ENCODE data around the gene UBR3.

The UBR3 gene

DNA sequence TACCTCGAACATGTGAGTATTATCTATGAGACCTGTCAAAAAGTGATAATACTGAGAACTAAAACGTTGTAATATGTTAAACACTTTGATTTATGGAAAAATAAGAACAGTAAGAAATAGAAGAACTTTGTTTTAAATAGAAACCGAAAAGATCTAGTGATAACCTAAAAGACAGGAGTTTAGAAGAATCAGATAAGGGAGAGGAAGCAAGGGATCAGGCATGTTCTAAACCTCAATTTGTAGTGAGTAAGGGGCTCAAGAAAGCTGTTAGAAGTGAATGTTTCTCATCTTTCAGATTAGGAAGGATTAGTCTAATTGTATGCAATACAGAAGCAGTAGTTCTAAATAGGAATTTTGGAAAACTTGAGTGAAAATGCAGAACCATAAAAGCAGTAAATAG lies 182.0 kb downstream of the UBR3 start:
- DNase-seq: no peak

DNA sequence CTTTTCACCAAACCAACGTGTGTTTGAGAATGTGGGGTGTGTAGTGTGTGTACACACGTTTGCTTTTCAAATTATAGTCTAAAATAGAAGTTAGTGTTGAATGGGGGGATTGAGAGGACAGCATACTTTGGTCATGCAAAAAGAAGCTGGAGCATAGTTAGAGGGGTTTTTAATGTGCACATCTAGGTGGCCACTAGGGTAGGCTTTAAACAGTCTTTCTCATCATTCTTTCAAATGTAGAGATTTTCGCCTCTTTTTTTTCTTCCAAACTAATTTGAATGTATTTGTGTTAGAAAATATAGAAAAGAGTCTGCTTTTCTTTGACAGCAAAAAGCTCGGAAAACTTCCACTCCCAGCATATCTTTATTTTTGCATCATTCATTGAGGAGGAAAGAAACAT lies 185.5 kb downstream of the UBR3 start:
- no peak for DNase-seq

DNA sequence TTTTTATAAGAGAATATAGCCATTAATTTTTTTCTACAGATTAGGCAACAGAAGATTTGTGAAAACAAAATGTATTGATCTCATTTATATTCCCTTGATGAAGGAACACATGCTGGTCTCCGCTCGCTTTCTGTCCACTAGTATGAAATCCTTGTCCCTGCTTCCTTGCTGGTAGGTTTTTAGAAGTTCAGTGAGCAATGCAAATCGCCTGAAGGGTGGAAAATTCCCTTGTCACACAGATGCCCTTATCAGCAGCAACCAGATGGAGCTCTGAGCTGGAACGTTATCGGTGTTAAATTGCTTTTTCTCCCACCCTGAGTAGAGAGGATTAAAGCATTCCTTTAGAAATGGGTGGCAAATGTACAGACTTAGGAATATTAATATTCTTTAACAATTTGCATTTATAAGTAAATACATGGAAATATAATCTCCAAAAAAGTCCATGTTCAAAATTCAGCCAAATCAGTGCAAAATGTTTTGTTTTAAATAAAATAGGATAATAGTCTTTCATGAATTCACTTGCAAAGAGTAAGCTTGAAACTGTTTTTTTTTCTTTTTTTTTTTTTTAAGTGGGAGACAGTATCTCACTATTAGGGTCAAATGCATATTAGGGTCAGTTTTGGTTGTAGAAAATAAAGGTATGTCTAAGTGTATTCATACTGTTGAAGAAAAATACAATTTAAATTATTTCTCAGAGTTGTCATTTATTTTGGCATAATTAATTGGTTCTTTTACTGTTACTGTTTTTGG lies 186.7 kb downstream of the UBR3 start:
- DNase-seq: no peak

DNA sequence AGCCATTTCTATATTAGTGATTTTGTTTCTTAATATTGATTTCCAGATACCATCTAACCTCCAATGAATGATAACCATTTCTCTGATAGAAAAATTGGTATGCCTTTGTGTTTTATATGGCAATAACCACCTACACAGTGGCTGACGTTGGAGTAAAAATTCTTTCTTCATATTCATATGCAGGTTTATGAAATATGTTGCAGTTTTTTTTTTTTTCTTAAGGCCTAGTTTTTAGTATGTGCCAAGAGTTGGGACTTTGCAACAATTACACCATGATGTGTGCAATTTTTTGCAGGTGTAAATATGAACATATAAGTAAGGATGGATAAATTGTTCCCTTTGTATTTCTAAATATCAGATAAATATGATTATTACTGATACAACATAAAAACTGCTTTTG lies 187.5 kb downstream of the UBR3 start:
- DNase-seq: no peak

DNA sequence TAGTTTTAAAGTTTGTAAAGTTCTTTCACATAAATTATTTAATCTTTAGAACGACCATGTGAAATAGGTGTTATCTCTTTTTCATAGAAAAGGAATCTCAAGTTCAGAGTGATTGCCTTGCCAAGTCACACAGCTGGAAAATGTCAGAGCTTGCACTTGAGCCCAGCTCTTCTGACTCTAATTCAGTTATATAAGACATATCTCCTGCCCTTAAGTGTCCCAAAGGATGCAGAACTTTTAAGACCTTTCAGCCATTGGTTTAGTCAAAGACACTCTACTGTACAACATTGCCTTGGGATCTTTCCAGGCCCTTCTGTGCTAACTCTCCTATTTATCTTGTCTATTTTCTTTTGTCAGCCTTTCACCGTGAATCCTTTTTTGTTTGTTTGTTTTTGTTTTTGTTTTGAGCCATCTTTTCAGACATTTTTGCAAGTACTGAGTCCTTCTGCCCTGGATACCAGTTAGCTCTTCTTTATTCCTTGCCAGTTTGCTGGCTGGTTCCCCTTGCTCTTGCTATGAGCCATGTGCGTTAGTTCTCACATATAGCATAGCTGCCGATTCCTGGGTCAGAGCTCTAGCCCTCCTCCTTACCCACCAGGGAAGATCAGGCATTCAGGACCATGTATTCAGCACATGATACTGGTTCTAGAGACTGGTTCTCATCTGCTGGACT lies 190.7 kb downstream of the UBR3 start:
- DNase-seq: no peak

DNA sequence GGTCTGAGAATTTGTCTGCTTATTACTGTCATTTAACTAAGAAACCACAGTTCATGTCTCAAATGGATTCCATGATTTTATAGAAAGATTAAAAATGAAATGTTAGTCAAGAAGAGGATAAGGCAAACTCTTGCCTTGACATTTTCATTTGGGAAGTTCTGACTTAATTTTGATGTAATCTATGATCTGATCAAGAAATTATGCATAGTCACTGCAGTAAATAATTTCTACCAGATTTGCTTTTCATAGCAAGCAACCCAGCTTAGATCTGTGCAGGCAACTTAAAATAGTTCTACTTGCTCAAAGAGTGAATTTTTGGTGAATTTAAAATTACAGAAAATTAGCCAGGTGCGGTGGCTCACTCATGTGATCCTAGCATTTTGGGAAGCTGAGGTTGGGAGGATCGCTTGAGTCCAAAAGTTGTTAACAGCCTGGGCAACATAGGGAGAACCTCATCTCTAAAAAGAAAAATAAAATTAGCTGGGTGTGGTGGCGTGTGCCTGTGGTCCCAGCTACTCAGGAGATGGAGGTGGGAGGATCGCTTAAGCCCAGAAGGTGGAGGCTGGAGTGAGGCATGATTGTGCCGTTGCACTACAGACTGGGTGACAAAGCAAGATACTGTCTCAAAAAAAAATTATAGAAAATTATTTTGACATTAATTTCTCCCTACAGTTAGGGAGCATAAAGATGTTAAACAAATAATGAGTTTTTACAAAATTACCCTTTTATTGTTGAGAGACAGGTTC lies 192.0 kb downstream of the UBR3 start:
- no peak for DNase-seq

DNA sequence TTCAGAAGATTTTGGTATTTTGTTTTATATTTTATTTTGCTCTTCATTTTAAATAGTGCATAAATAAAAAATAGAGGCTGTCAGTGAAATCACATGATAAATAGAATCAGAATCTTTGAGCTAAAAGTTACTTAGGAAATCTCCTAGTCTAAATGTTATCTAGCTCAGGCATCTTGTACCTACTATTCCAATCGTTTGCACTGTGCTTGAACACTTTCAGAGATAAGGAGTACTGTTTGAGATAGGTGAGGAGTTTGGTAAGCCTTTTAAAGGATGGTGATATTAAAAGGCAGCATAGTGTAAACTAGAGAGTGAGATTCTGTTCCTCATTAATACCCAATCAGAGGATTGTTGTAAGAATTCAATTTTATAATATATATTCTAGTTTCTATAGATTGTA lies 193.5 kb downstream of the UBR3 start:
- DNase-seq: no peak

DNA sequence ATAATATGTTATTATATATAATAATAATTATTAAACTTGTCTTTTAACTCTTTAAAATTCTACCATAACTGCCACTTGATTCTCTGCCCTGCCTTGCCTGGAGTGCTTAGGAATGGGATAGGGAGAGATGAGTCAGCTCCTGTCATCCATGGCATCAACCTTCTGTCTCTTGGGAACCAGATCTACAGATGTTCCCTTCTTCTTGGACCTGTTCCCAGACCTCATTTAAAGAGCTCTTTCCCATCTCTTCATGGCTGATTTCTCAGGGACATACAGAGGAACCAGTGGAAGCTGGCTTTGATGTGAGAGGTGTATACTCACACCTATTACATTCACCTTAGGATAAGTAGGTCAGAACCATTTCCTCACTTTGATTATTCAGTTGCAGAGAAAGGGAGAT lies 195.4 kb downstream of the UBR3 start:
- no peak for DNase-seq

DNA sequence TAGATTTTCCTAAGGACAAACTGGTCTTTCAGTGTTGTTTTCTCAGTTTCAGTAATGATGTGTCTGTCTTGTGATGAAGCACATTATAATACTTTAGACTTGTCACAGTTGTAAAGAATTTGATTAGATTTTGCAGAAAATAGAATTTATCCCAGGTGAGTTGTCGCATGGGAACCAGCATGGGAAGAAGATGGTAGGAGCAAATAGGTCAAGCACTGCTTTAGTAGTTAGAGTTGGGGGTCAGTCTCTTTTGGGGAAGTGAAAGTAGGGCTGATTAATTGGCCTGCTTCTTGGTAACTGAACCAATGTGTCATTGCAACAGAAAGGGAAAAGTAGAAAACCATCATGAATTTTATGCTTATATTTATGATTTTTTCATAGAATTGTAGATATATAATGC lies 197.5 kb downstream of the UBR3 start:
- no peak for DNase-seq

DNA sequence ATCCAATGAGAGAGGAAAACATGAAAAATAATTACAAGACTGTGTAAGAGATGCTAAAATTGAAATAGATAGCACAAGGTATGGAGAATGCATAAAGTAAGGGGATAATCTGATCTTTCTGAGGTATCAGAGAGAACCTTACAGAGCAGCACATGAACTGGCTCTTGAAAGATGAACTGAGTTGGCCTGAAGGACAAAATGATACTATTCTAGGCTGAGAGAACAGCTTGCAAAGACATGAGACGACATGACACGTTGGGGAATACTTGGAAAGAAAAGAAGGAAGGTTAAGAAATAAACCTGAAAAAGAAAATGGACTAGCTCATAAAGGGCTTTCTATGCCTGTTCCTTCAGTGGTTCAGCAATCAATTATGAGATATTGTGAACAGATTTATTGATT lies 198.0 kb downstream of the UBR3 start:
- no peak for DNase-seq

DNA sequence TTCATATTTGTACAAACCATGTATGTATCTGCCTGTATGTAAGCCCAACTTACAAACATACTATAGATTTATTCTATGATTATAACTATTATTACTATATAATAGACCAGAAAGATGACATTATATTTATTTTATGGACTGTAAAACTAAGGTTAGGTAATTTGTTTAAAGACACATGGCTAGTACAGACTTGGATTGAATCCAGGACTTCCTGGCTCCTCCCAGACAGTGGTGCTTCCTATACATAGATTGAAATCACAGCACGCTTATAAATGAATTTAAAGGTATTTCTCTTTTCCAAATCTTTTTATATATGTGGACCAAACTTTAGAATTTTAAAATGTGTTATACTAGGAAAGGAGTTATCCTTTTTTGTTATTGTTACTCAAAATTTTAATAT lies 199.1 kb downstream of the UBR3 start:
- DNase-seq: no peak

DNA sequence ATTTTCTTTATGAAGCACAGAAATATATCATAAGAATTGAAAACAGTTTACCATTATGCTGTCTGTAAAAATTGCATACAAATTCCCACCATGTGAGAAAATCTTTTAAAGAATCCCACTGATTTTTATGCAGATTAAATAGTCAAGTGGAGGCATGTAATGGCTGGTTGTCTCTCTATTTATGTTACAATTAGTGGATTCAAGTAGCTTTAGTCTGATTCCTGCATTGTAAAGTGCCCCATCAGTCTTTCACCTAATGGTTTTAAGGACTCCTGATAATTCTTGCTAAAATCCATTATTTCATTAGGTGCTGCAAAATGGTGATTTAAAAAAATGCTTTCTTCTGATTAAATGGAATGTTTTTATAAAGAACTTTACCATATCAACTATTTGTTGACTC lies 202.3 kb downstream of the UBR3 start:
- DNase-seq: no peak

DNA sequence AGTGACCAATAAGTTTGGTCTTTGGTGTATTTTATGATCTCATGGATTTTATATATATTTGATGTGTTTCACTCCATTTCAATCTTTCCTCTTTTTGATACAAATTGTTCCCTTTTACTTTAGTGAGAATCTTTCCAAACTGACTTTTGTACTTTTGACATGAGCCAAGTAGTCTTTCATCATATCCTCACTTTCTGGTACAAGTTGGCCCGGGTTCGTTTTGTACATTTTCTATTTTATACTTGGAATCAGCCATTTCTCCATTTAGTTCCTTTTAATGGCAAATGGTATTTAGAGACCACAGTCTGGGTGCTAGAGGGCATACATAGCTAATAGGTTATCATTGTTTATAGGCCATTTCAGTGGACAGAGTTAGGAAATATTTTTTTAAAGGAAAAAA lies 202.8 kb downstream of the UBR3 start:
- DNase-seq: no peak

DNA sequence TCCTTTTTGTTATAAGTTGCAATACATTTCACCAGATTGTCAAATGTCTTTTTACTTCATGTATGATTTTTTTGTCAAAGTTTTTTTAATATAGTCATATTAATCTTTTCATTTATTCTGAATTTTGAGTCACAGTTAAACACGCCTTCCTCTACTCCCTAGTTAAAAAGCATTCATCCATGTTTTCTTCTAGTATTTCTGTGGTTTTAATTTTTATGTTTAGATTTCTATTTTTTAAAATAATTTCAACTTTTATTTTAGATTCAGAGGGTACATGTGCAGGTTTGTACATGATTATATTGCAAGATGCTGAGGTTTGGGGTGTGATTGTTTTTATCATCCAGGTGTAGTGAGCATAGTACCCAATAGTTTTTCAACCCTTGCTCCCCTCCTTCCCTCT lies 204.0 kb downstream of the UBR3 start:
- no peak for DNase-seq

DNA sequence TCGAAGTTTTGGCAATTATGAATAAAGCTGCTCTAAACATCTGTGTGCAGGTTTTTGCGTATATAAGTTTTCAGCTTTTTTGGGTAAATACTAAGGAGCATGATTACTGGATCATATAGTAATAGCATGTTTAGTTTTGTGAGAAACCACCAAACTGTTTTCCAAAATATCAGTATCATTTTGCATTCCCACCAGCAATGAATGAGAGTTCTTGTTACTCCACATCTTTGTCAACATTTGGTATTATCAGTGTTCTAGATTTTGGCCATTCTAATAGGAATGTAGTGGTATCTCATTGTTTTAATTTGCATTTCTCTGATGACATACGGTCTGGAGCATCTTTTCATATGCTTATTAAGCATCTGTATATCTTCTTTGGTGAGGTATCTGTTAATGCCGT lies 207.3 kb downstream of the UBR3 start:
- DNase-seq: no peak

DNA sequence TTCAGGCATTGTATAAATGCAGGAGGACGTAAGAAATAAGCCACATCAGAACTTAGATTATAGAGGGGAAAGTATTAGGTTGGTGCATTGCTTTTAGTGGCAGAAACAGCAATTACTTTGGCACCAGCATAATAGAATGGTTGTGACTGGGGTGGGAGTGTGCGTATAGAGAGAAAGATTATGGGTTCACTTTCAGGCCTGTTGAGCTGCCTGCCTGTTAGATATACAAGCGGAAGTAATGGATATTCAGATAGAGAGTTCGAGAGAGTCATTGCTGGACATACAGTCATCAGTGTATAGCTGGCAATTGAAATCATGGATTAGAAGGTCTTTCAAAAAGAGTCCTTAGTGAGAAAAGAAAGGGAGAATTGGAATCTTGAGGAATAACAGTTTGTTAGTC lies 211.5 kb downstream of the UBR3 start:
- DNase-seq: no peak

DNA sequence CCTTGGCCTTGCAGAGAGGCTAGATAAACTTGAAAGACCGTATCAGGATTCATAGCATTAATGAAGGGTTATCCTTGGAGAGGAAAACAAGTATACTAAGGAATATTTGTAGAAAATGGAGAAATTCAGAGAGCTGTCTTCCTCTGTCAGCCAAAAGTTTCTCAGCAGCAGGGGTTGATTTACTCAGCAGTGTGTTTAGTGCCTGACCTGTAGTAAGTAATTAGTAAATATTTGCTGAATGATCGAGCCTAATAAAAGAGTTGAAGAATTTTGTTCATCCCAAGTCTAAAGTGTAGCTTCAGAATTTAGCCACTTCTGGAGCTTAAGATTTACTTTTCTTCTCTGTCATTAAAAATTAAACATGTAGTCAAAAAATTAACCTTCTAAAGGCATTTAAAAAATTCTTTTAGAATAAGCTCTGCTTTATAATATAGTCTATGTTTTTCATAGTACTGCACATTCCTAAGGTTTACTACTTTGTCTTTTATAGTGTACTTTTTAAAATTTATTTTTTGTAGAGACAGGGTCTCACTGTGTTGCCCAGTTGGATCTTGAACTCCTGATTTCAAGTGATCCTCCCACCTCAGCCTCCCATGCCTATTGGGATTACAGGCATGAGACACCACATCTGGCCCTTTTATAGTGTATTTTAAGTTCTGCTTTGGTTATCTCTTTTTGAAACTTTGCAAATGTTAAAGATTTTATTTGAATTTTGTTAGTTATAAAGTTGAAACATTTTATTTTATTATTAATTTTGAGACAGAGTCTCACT lies 212.3 kb downstream of the UBR3 start:
- DNase-seq: no peak

DNA sequence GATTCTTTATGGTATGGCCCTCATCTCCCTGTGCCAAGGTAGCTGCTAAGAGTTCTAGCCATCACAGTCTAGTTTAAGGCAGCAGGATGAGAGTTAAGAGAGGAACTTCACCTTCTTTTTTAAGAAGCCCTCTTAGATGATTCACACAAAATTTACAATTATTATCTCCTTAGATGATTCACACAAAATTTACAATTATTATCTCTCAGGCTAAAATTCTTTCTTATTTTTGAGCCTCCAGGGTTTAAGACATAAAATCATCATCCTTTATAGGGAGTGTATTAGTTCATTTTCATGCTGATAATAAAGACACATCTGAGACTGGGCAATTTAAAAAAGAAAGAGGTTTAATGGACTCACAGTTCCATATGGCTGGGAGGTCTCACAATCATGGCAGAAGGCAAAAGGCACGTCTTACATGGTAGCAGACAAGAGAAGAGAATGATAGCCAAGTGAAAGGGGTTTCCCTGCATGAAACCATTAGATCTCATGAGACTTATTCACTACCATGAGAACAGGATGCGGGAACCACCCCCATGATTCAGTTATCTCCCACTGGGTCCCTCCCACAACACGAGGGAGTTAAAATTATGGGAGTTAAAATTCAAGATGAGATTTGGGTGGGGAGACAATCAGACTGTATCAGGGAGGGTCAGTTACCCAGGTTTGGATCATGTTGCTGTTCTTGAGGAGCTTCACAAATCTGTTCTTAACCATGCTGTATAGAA lies 217.7 kb downstream of the UBR3 start:
- no peak for DNase-seq

DNA sequence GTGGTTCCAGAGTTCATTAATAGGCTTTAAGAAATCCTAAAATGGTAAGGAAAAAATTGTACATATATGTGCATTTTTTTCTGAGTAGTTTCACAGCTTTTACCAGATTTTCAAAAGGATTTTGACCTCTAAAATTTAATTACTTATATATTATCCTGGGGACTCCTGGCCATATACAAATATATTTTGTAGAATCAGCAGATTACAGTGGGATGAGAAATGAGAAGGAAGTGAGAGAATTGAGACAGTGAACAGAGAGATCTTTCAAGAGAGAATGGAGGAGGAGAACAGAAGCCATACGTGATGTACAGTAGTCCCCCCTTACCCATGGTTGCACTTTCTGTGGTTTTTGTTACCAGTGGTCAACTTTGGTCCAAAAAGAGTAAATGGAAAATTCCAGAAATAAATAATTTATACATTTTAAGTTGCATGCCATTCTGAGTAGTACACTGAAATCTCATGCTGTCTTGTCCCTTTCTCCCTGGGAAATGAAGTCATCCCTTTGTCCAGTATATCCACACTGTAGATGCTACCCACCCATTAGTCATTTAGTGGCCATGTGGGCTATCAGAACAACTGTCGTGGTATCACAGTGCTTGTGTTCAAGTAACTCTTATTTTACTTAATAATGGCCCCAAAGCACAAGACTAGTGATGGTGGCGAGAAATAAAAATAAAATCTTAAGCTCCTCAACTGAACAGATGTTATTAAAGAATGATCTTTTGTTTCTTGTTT lies 220.2 kb downstream of the UBR3 start:
- DNase-seq: no peak

DNA sequence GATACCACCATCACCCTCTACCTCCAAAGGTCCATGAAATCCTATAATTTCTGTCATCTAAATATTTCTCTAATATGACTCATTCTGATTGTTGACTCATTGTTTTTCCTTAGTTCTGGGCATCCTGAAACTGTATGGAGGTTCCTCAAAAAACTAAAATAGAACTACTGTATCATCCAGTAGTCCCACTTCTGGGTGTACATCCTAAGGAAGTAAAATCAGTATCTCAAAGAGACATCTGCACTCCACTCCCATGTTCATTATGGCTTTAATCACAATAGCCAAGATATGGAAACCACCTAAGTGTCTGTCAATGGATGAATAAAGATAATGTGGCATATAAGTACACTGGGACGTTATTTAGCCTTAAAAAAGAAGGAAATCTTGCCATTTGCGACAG lies 224.9 kb downstream of the UBR3 start:
- DNase-seq: no peak

DNA sequence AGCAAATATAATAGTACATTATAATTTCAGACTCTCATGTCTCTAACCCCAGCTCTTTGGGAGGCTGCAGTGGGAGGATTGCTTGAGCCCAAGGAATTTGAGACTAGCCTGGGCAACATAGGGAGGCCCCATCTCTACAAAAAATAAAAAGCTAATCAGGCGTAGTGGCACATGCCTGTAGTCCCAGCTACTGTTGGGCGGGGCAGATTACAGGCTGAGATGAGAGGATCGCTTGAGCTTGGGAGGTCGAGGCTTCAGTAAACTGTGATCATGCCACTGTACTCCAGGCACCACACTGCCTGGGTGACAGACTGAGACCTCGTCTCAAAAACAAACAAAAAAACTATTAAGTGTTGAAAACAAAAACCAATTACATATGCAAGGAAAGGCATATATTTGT lies 227.7 kb downstream of the UBR3 start:
- DNase-seq: no peak

DNA sequence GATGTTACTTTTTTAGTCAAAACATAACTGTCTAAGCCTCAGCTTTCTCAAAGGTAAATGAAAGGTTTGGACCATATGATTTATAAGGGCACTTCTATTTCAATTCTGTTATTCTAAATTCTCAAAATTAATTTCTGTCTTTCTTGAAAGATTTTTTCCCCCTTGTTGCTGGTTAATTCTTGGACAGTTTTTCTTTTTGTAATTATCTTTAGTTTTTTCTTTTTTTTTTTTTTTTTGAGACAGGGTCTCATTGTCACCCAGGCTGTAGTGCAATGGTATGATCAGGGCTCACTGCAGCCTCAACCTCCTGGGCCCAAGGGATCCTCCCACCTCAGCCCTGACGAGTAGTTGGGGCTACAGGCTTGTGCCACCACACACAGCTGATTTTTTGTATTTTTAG lies 229.6 kb downstream of the UBR3 start:
- no peak for DNase-seq

Data from SHP77 treated with DMSO at 0.1 percent for 48 hours (cell line).